ENCODE measurements around the gene IDH2. TPM values are rescaled to one million over a fixed set of nuclear protein-coding genes. Genes with fewer than 3 reads are reported as not detected.

IDH2 gene
- total and polyA plus RNA-seq, 2 donors (not counting 3 experiments of a cell fraction or from before 2014, with no cell fraction given), result 123 to 127 TPM

DNA sequence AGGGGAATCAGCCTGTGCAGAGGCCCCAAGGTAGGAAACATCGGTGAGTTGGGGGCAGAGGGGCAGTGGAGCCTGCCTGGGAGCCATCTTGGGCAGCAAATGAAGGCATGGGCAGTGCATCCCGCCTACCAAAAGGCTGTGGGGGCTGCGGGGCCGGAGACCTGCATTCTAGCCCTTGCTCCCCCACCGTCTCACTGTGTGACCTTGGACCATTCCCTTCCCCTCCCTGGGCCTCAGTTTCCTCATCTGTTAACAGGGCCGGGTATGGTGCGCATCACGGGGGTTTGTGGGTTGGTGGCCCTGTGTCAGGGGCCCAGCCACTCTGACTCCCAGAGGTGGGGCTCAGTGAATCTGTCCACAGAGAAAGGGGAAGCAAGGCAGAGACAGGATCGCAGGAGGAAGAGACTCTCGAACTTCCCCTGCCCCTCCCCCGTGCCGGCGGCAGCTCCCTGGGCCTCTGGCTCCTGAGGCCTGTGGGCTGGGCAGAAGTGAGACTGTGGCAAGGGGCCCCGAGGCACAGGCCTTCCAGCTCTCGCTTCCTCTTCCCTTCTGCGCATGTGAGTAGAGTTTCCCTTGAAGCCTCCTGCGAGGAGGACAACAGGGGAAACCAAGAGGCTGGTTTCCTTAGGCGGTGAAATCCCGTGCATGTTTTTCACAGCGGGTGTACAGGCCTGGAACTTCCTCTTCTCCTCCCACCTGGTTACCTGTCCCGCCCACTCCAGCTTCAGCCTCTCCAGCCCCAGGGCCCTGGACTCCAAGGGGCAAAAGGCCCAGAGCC lies 42.9 kb downstream of the IDH2 start:
- no peaks in the 10 kb centered on the region for H3K9me3 ChIP-seq (replicated peaks; ENCODE audit: control insufficient read depth, insufficient read depth, low read length)
- no peaks in the 10 kb centered on the region for H3K9me1 ChIP-seq (replicated peaks; ENCODE audit: control insufficient read depth, extremely low read depth, insufficient read depth, low read length)
- ChIA-PET CTCF (interaction anchor here (1.7 kb wide), 1 partner anchor 12 kb away, joined by 5 read pairs; no protein-coding TSS in a partner anchor), POLR2A (no interaction called here)
- no peak overlapping the region for H2AFZ ChIP-seq (ENCODE audit: low read depth, low read length)
- H3K4me3 ChIP-seq (replicated peaks in 1 of 3; ENCODE audit: insufficient read depth in 1 of 3, low read depth in 1 of 3, low read length in 3 of 3), result no peak overlapping the region
- TF ChIP-seq GATA2 (IDR thresholded peaks at IDR 0.05; ENCODE audit: insufficient read depth, insufficient read length, low read depth, low read length), result no peak
- no peak for TF ChIP-seq POLR2AphosphoS5 (IDR thresholded peaks at IDR 0.05; ENCODE audit: insufficient read depth, low read depth, low read length)
- TF ChIP-seq FOS (IDR thresholded peaks at IDR 0.05; ENCODE audit: borderline replicate concordance, insufficient read depth, low read length), result no peak
- TF ChIP-seq, protein P1, sequence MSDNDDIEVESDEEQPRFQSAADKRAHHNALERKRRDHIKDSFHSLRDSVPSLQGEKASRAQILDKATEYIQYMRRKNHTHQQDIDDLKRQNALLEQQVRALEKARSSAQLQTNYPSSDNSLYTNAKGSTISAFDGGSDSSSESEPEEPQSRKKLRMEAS (IDR thresholded peaks at IDR 0.05; ENCODE audit: insufficient read depth, insufficient read length), result no peak
- no peak for TF ChIP-seq JUN (IDR thresholded peaks at IDR 0.05; ENCODE audit: borderline replicate concordance, insufficient read depth, insufficient read length, low read depth)
- TF ChIP-seq EZH2 (IDR thresholded peaks at IDR 0.05; ENCODE audit: borderline replicate concordance, low read depth, low read length, severe bottlenecking), result no peak
- BruUV-seq (replicated peaks), result no TSS peak
- H3K36me3 ChIP-seq (ENCODE audit: control insufficient read depth in 2 of 2, extremely low read depth in 1 of 2, insufficient read depth in 2 of 2, low read length in 2 of 2), result no peaks in the 10 kb centered on the region
- DNase-seq (ENCODE audit: low read depth, low spot score), result no peak
- H3K9ac ChIP-seq (replicated peaks; ENCODE audit: extremely low read depth, insufficient read depth, low read length), result no peak overlapping the region
- no peaks in the 10 kb centered on the region for H4K20me1 ChIP-seq (replicated peaks; ENCODE audit: control insufficient read depth, extremely low read depth, insufficient read depth, low read length)
- no peaks in the 10 kb centered on the region for H3K27me3 ChIP-seq (ENCODE audit: control insufficient read depth in 2 of 2, insufficient read depth in 2 of 2, low read length in 2 of 2)
- intact Hi-C loops (cut with micrococcal nuclease) (no loop called here), dilution Hi-C loops (cut with MboI; ENCODE audit: extremely low pct_ligation_motif_present, low sequenced_read_pairs) (no loop called here)
- peaks cover 6% of the 10 kb centered on the region for H3K79me2 ChIP-seq (ENCODE audit: control insufficient read depth, insufficient read depth, low read length)
- no peak for FAIRE-seq
- H3K4me1 ChIP-seq (ENCODE audit: control insufficient read depth, extremely low read depth, insufficient read depth, low read length), result peaks cover 19% of the 10 kb centered on the region
- H3K4me2 ChIP-seq (ENCODE audit: insufficient read depth, low read length), result no peak overlapping the region
- no peak overlapping the region for H3K27ac ChIP-seq (ENCODE audit: insufficient read depth, low read depth, low read length)

- Histone ChIP-seq H3K27me3 (ENCODE audit: control insufficient read depth in 2 of 2, insufficient read depth in 2 of 2, low read length in 2 of 2) (no peaks in the 10 kb centered on the region), H3K79me2 (ENCODE audit: control insufficient read depth, insufficient read depth, low read length) (peaks cover 10% of the 10 kb centered on the region), H3K4me3 (replicated peaks in 1 of 3; ENCODE audit: insufficient read depth in 1 of 3, low read depth in 1 of 3, low read length in 3 of 3) (no peak overlapping the region), H2AFZ (ENCODE audit: low read depth, low read length) (no peak overlapping the region), H3K9me3 (replicated peaks; ENCODE audit: control insufficient read depth, insufficient read depth, low read length) (no peaks in the 10 kb centered on the region), H3K27ac (ENCODE audit: insufficient read depth, low read depth, low read length) (no peak overlapping the region), H3K4me2 (ENCODE audit: insufficient read depth, low read length) (no peak overlapping the region), H3K4me1 (ENCODE audit: control insufficient read depth, extremely low read depth, insufficient read depth, low read length) (peaks cover 15% of the 10 kb centered on the region), H3K9ac (replicated peaks; ENCODE audit: extremely low read depth, insufficient read depth, low read length) (no peak overlapping the region), H4K20me1 (replicated peaks; ENCODE audit: control insufficient read depth, extremely low read depth, insufficient read depth, low read length) (no peaks in the 10 kb centered on the region), H3K36me3 (ENCODE audit: control insufficient read depth in 2 of 2, extremely low read depth in 1 of 2, insufficient read depth in 2 of 2, low read length in 2 of 2) (no peaks in the 10 kb centered on the region), H3K9me1 (replicated peaks; ENCODE audit: control insufficient read depth, extremely low read depth, insufficient read depth, low read length) (no peaks in the 10 kb centered on the region)
- BruUV-seq (replicated peaks), result no TSS peak
- DNase-seq (ENCODE audit: low read depth, low spot score) (no peak), FAIRE-seq (no peak)
- POLR2A ChIA-PET, result no interaction called here
- intact Hi-C loops (cut with micrococcal nuclease), result no loop called here
- no peak for TF ChIP-seq POLR2AphosphoS5 (IDR thresholded peaks at IDR 0.05; ENCODE audit: insufficient read depth, low read depth, low read length)
- TF ChIP-seq, protein P1 (IDR thresholded peaks at IDR 0.05; ENCODE audit: insufficient read depth, insufficient read length), result no peak
- dilution Hi-C loops (cut with MboI; ENCODE audit: extremely low pct_ligation_motif_present, low sequenced_read_pairs), result no loop called here
- CTCF ChIA-PET, result interaction anchor here (1.1 to 1.7 kb wide), 2 partner anchors 13 to 184 kb away, joined by 3 to 5 read pairs; no protein-coding TSS in a partner anchor
Observed at GRCh38 chr15:90058775-90059174, 43.5 kb downstream of the IDH2 start.

Measured in endothelial cell of umbilical vein (primary cell).